Esophagus muscularis mucosa (tissue), 4 donors: ENCODE data around the gene SLC16A13.

Experiments
- CTCF ChIP-seq, 3 experiments: fragments of 200-600 bp in 2 of 3; fragments of 450-650 bp in 1 of 3; sonication (generic) in 2 of 3; IDR thresholded peaks; one replicate each; pipeline ENCODE4 v1.5.1; 2017 to 2019; ENCODE audit warnings: antibody characterized with exemption in 3 of 3, mild to moderate bottlenecking in 2 of 3, moderate library complexity in 1 of 3
- EP300 ChIP-seq: sonication (generic); formaldehyde crosslinking; IDR thresholded peaks from one replicate; pipeline ENCODE4 v1.6.1; 2017; ENCODE audit warnings: antibody characterized with exemption
- POLR2A ChIP-seq: fragments of 450-650 bp; IDR thresholded peaks from one replicate; pipeline ENCODE4 v1.6.1; 2017; ENCODE audit warnings: antibody characterized with exemption, moderate library complexity, mild to moderate bottlenecking, low read depth

- TF ChIP-seq CTCF (IDR thresholded peaks at IDR 0.05) = no peak
- TF ChIP-seq EP300 = no peak
- no peak for TF ChIP-seq POLR2A
These were observed 36.6 kb downstream of the SLC16A13 start for GRCh38 chr17:7072406-7072805.
